Measurements from ENCODE around the gene TMEM161B.

DNA sequence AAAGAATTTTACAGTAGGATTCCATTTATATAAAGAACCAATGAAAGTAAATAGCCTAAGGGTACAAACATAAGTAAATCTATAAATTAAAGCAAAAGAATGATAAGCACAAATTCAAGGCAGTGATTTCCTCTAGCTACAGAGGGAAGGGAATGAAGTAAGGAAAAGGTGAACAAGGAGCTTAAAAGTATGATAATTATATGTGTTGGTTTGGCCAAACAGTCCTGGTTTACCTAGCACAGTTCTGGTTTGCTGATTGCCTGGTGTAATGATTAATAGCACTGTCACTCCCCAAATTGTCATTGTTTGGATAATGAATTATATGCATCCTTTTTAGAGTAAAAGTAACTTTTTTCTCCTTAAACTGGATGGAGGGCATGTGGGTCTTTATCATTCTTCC lies 15.0 kb upstream of the TMEM161B start:
- TF ChIP-seq, protein P1, sequence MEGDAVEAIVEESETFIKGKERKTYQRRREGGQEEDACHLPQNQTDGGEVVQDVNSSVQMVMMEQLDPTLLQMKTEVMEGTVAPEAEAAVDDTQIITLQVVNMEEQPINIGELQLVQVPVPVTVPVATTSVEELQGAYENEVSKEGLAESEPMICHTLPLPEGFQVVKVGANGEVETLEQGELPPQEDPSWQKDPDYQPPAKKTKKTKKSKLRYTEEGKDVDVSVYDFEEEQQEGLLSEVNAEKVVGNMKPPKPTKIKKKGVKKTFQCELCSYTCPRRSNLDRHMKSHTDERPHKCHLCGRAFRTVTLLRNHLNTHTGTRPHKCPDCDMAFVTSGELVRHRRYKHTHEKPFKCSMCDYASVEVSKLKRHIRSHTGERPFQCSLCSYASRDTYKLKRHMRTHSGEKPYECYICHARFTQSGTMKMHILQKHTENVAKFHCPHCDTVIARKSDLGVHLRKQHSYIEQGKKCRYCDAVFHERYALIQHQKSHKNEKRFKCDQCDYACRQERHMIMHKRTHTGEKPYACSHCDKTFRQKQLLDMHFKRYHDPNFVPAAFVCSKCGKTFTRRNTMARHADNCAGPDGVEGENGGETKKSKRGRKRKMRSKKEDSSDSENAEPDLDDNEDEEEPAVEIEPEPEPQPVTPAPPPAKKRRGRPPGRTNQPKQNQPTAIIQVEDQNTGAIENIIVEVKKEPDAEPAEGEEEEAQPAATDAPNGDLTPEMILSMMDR (IDR thresholded peaks at IDR 0.05), result no peak
- TF ChIP-seq POLR2A (IDR thresholded peaks at IDR 0.05), result no peak

Data from adrenal gland (tissue), 5 donors.